SU-DHL-6 (cell line): ENCODE measurements around the gene ZBTB32.

Source experiments
- CTCF ChIP-seq: fragments of 200-600 bp; sonication (generic); IDR thresholded peaks from one replicate; pipeline ENCODE4 v1.5.1; 2017; ENCODE audit warnings: antibody characterized with exemption, mild to moderate bottlenecking, low read length, moderate library complexity; ENCODE audit not compliant: insufficient read depth, poor library complexity, severe bottlenecking
- EZH2phosphoT487 ChIP-seq: fragments of 200-600 bp; sonication (generic), shearing (Covaris generic); conservative IDR thresholded peaks from 2 replicates; pipeline ENCODE4 v1.6.1; 2018; ENCODE audit warnings: mild to moderate bottlenecking, antibody characterized with exemption, low read length, moderate library complexity, mixed read lengths

- TF ChIP-seq CTCF = no peak
- no peak for TF ChIP-seq EZH2phosphoT487
Observed at GRCh38 chr19:35725216-35725861, 21.0 kb downstream of the ZBTB32 start.
